Mesenchymal stem cell (in vitro differentiated cells and primary cell): ENCODE results near the gene PDGFA.

ENCODE experiments used
- DNase-seq: peaks from one replicate; pipeline ENCODE4 v3.0.0-alpha.2; 2013
- H2AFZ ChIP-seq: one replicate; pipeline ENCODE4 v1.6.1; 2013; ENCODE audit warnings: low read depth, mild to moderate bottlenecking, control low read depth, inconsistent platforms, low read length, moderate library complexity
- H2AK5ac ChIP-seq: 2 replicates; pipeline ENCODE4 v1.6.1; 2013; ENCODE audit warnings: low read length, moderate library complexity, mild to moderate bottlenecking, inconsistent platforms; ENCODE audit not compliant: severe bottlenecking
- H2BK120ac ChIP-seq: one replicate; pipeline ENCODE4 v1.6.1; 2013; ENCODE audit warnings: low read depth, mild to moderate bottlenecking, inconsistent platforms, low read length, moderate library complexity
- H2BK12ac ChIP-seq, 2 experiments: one replicate each; pipeline ENCODE4 v1.6.1; 2013; ENCODE audit warnings: inconsistent platforms in 2 of 2, low read length in 2 of 2, mild to moderate bottlenecking in 2 of 2, moderate library complexity in 2 of 2, control low read depth in 1 of 2
- H2BK15ac ChIP-seq: one replicate; pipeline ENCODE4 v1.6.1; 2013; ENCODE audit warnings: mild to moderate bottlenecking, low read depth, inconsistent platforms; ENCODE audit not compliant: poor library complexity, severe bottlenecking
- H2BK5ac ChIP-seq: 2 replicates; pipeline ENCODE4 v1.6.1; 2013; ENCODE audit warnings: low read depth, mild to moderate bottlenecking, low read length, control low read depth, inconsistent platforms; ENCODE audit not compliant: poor library complexity, severe bottlenecking
- H3K14ac ChIP-seq, 2 experiments: one replicate each; pipeline ENCODE4 v1.6.1; 2013; ENCODE audit warnings: inconsistent platforms in 2 of 2, low read length in 2 of 2, control low read depth in 1 of 2, mild to moderate bottlenecking in 1 of 2, moderate library complexity in 1 of 2
- H3K18ac ChIP-seq, 2 experiments: one replicate each; pipeline ENCODE4 v1.6.1; 2013; ENCODE audit warnings: inconsistent platforms in 2 of 2, low read length in 2 of 2, control low read depth in 1 of 2, low read depth in 1 of 2, mild to moderate bottlenecking in 1 of 2
- H3K23ac ChIP-seq, 2 experiments: one replicate each; pipeline ENCODE4 v1.6.1; 2013; ENCODE audit warnings: inconsistent platforms in 2 of 2, low read length in 2 of 2, mild to moderate bottlenecking in 2 of 2, moderate library complexity in 2 of 2, control low read depth in 1 of 2
- H3K27ac ChIP-seq: 2 replicates; pipeline ENCODE4 v1.5.1; 2013; ENCODE audit warnings: mild to moderate bottlenecking, moderate library complexity, low read length, control low read depth, inconsistent platforms; ENCODE audit not compliant: poor library complexity, severe bottlenecking
- H3K27me3 ChIP-seq, 2 experiments: 2 replicates each; pipeline versions ENCODE4 v1.6.1 to v1.7.0; 2013; ENCODE audit warnings: low read length in 2 of 2, mild to moderate bottlenecking in 2 of 2, moderate library complexity in 2 of 2, control low read depth in 1 of 2, inconsistent platforms in 1 of 2; ENCODE audit not compliant: control insufficient read depth in 1 of 2, insufficient read depth in 1 of 2
- H3K36me3 ChIP-seq, 2 experiments: 2 replicates each; pipeline versions ENCODE4 v1.6.1 to v1.7.0; 2013; ENCODE audit warnings: low read length in 2 of 2, control low read depth in 1 of 2, inconsistent platforms in 1 of 2, low read depth in 1 of 2, mild to moderate bottlenecking in 1 of 2; ENCODE audit not compliant: insufficient read depth in 2 of 2, control insufficient read depth in 1 of 2
- H3K4ac ChIP-seq, 2 experiments: one replicate each; pipeline ENCODE4 v1.6.1; 2013; ENCODE audit warnings: inconsistent platforms in 2 of 2, low read length in 2 of 2, mild to moderate bottlenecking in 2 of 2, moderate library complexity in 2 of 2, control low read depth in 1 of 2, low read depth in 1 of 2
- H3K4me1 ChIP-seq: 2 replicates; pipeline ENCODE4 v1.6.1; 2013; ENCODE audit warnings: low read depth, low read length, control low read depth; ENCODE audit not compliant: control insufficient read depth, insufficient read depth
- H3K4me2 ChIP-seq: 2 replicates; pipeline ENCODE4 v1.6.1; 2013; ENCODE audit warnings: low read length, mild to moderate bottlenecking, inconsistent platforms; ENCODE audit not compliant: poor library complexity, severe bottlenecking
- H3K4me3 ChIP-seq, 2 experiments: 2 replicates each; pipeline versions ENCODE4 v1.5.1 to v1.7.0; 2013; ENCODE audit warnings: low read length in 2 of 2, mild to moderate bottlenecking in 2 of 2, control low read depth in 1 of 2, low read depth in 1 of 2; ENCODE audit not compliant: insufficient read depth in 1 of 2
- H3K79me1 ChIP-seq: replicated peaks from 2 replicates; pipeline ENCODE4 v1.6.1; 2013; ENCODE audit warnings: mild to moderate bottlenecking, control low read depth, low read length, inconsistent platforms; ENCODE audit not compliant: poor library complexity, severe bottlenecking
- H3K9ac ChIP-seq: 2 replicates; pipeline ENCODE4 v1.7.0; 2013; ENCODE audit warnings: mild to moderate bottlenecking, low read length, moderate library complexity
- H3K9me3 ChIP-seq: 2 replicates; pipeline ENCODE4 v1.7.0; 2013; ENCODE audit warnings: mild to moderate bottlenecking, low read length; ENCODE audit not compliant: control insufficient read depth
- H4K8ac ChIP-seq: one replicate; pipeline ENCODE4 v1.6.1; 2013; ENCODE audit warnings: inconsistent platforms, mild to moderate bottlenecking, low read length, moderate library complexity
- H4K91ac ChIP-seq: one replicate; pipeline ENCODE4 v1.6.1; 2013; ENCODE audit warnings: mild to moderate bottlenecking, low read length, inconsistent platforms
- WGBS: methylation state at CpG from one replicate; pipeline ENCODE4 v1.1.7; 2013; ENCODE audit warnings: mixed read lengths; 5-methylcytosine and 5-hydroxymethylcytosine counted together

The PDGFA gene

GRCh38 chr7:494259-494687 lies 25.4 kb downstream of the PDGFA start:
- H2BK120ac ChIP-seq, result no peak overlapping the region
- no peak overlapping the region for H2AK5ac ChIP-seq
- H2BK15ac ChIP-seq, result no peak overlapping the region
- H3K27ac ChIP-seq, result no peak overlapping the region
- H2BK12ac ChIP-seq, result no peak overlapping the region
- H3K27me3 ChIP-seq, result peaks cover 4 to 22% of the 10 kb centered on the region in 2 experiments
- no peak overlapping the region for H3K18ac ChIP-seq
- peaks cover 0 to 32% of the 10 kb centered on the region in 2 experiments for H3K36me3 ChIP-seq
- no peak overlapping the region for H4K91ac ChIP-seq
- H3K14ac ChIP-seq, result no peak overlapping the region
- no peak overlapping the region for H3K9ac ChIP-seq
- peaks cover 1% of the 10 kb centered on the region for H3K79me1 ChIP-seq
- H3K4me1 ChIP-seq, result peaks cover 22% of the 10 kb centered on the region
- no peak overlapping the region for H3K4me3 ChIP-seq
- H2AFZ ChIP-seq, result no peak overlapping the region
- no peak overlapping the region for H2BK5ac ChIP-seq
- H4K8ac ChIP-seq, result no peak overlapping the region
- DNase-seq, result no peak
- 82% methylated on average over 21 of the region's 31 CpGs for WGBS
- no peak overlapping the region for H3K4ac ChIP-seq
- no peak overlapping the region for H3K4me2 ChIP-seq
- no peaks in the 10 kb centered on the region for H3K9me3 ChIP-seq
- H3K23ac ChIP-seq, result no peak overlapping the region

GRCh38 chr7:493661-494251 lies 25.9 kb downstream of the PDGFA start:
- Histone ChIP-seq H2BK12ac (no peak overlapping the region), H3K9me3 (no peaks in the 10 kb centered on the region), H3K18ac (no peak overlapping the region), H3K9ac (no peak overlapping the region), H3K4me3 (no peak overlapping the region), H4K91ac (no peak overlapping the region), H3K27me3 (peaks cover 4 to 25% of the 10 kb centered on the region in 2 experiments), H2BK120ac (no peak overlapping the region), H4K8ac (no peak overlapping the region), H3K4me2 (no peak overlapping the region), H2BK15ac (no peak overlapping the region), H2BK5ac (no peak overlapping the region), H2AK5ac (no peak overlapping the region), H3K79me1 (no peaks in the 10 kb centered on the region), H3K27ac (no peak overlapping the region), H3K4me1 (peaks cover 22% of the 10 kb centered on the region), H3K4ac (no peak overlapping the region), H3K14ac (no peak overlapping the region), H3K23ac (no peak overlapping the region), H2AFZ (no peak overlapping the region), H3K36me3 (peaks cover 0 to 27% of the 10 kb centered on the region in 2 experiments)
- DNase-seq, result no peak
- WGBS, result 95% methylated on average over 41 of the region's 55 CpGs

GRCh38 chr7:492714-493065 lies 27.0 kb downstream of the PDGFA start:
- H3K4me1 ChIP-seq, result peaks cover 22% of the 10 kb centered on the region
- H2BK12ac ChIP-seq, result no peak overlapping the region
- no peak overlapping the region for H3K4ac ChIP-seq
- no peak for DNase-seq
- no peak overlapping the region for H3K27ac ChIP-seq
- H3K14ac ChIP-seq, result no peak overlapping the region
- H3K23ac ChIP-seq, result no peak overlapping the region
- H3K4me2 ChIP-seq, result no peak overlapping the region
- H2AFZ ChIP-seq, result no peak overlapping the region
- no peak overlapping the region for H2BK120ac ChIP-seq
- no peak overlapping the region for H4K8ac ChIP-seq
- H3K9me3 ChIP-seq, result no peaks in the 10 kb centered on the region
- 90% methylated on average over 8 of the region's 8 CpGs for WGBS
- H2BK15ac ChIP-seq, result no peak overlapping the region
- no peak overlapping the region for H2AK5ac ChIP-seq
- no peaks in the 10 kb centered on the region for H3K79me1 ChIP-seq
- no peak overlapping the region for H4K91ac ChIP-seq
- peaks cover 0 to 21% of the 10 kb centered on the region in 2 experiments for H3K36me3 ChIP-seq
- H2BK5ac ChIP-seq, result no peak overlapping the region
- no peak overlapping the region for H3K9ac ChIP-seq
- H3K18ac ChIP-seq, result no peak overlapping the region
- H3K27me3 ChIP-seq, result peaks cover 4 to 33% of the 10 kb centered on the region in 2 experiments
- no peak overlapping the region for H3K4me3 ChIP-seq

GRCh38 chr7:491958-492713 lies 27.5 kb downstream of the PDGFA start:
- Histone ChIP-seq H3K4ac (no peak overlapping the region), H3K27me3 (peaks cover 4 to 37% of the 10 kb centered on the region in 2 experiments), H3K23ac (no peak overlapping the region), H2BK12ac (no peak overlapping the region), H2AFZ (no peak overlapping the region), H3K9ac (no peak overlapping the region), H3K79me1 (no peaks in the 10 kb centered on the region), H2BK5ac (no peak overlapping the region), H3K9me3 (no peaks in the 10 kb centered on the region), H3K36me3 (peaks cover 0 to 18% of the 10 kb centered on the region in 2 experiments), H4K91ac (no peak overlapping the region), H4K8ac (no peak overlapping the region), H3K18ac (no peak overlapping the region), H3K27ac (no peak overlapping the region), H3K4me3 (no peak overlapping the region), H3K4me2 (no peak overlapping the region), H3K4me1 (peaks cover 22% of the 10 kb centered on the region), H2AK5ac (no peak overlapping the region), H3K14ac (no peak overlapping the region), H2BK15ac (no peak overlapping the region), H2BK120ac (no peak overlapping the region)
- WGBS, result 90% methylated on average over 15 of the region's 15 CpGs
- no peak for DNase-seq
